Lung (tissue), 12 donors: Measurements from ENCODE around the gene LEFTY1. TPM values are rescaled to one million over a fixed set of nuclear protein-coding genes. Genes with fewer than 3 reads are reported as not detected.

Experiments used
- ATAC-seq: fragments of 200-7000 bp; cut with Tn5 transposase; one replicate; pipeline ENCODE4 v1.9.1; 2020; ENCODE audit warnings: moderate number of reproducible peaks; ENCODE audit not compliant: insufficient read depth, low FRiP score
- DNase-seq, 3 donors: peaks; one replicate each; pipeline ENCODE4 v3.0.0-alpha.2; 2013 to 2017
- H3K27ac ChIP-seq, 2 donors: one replicate each; pipeline ENCODE4 v1.5.1; 2013; ENCODE audit warnings: mild to moderate bottlenecking in 2 of 2, moderate library complexity in 2 of 2, control low read depth in 1 of 2, inconsistent platforms in 1 of 2, low read depth in 1 of 2, low read length in 1 of 2
- H3K27me3 ChIP-seq, 3 donors: one replicate each; pipeline ENCODE4 v1.5.1; 2013; ENCODE audit warnings: low read length in 2 of 3; ENCODE audit not compliant: control insufficient read depth in 3 of 3, insufficient read depth in 3 of 3
- H3K36me3 ChIP-seq, 4 donors: one replicate each; pipeline ENCODE4 v1.5.1; 2013; ENCODE audit warnings: low read length in 4 of 4, mild to moderate bottlenecking in 1 of 4, moderate library complexity in 1 of 4; ENCODE audit not compliant: control insufficient read depth in 4 of 4, insufficient read depth in 4 of 4
- H3K4me1 ChIP-seq, 5 donors: one replicate each; pipeline ENCODE4 v1.5.1; 2013; ENCODE audit warnings: low read length in 5 of 5, mild to moderate bottlenecking in 2 of 5, moderate library complexity in 1 of 5; ENCODE audit not compliant: control insufficient read depth in 5 of 5, insufficient read depth in 5 of 5
- H3K4me3 ChIP-seq: one replicate; pipeline ENCODE4 v1.5.1; 2013; ENCODE audit warnings: mild to moderate bottlenecking, control low read depth, moderate library complexity
- H3K9ac ChIP-seq, 2 donors: one replicate each; pipeline ENCODE4 v1.5.1; 2013; ENCODE audit warnings: low read length in 2 of 2, control low read depth in 1 of 2; ENCODE audit not compliant: insufficient read depth in 1 of 2
- H3K9me3 ChIP-seq, 4 donors: one replicate each; pipeline ENCODE4 v1.5.1; 2013; ENCODE audit warnings: low read length in 3 of 4, mild to moderate bottlenecking in 1 of 4, moderate library complexity in 1 of 4; ENCODE audit not compliant: control insufficient read depth in 4 of 4, insufficient read depth in 3 of 4
- WGBS, 2 donors: extraction: QIAGEN DNeasy Blood & Tissue Kit; methylation state at CpG; one replicate each; pipeline ENCODE4 v1.1.7; 2013; 5-methylcytosine and 5-hydroxymethylcytosine counted together
- polyA plus RNA-seq, 2 donors: library from polyadenylated mRNA; stranded (reverse); fragments of 200-250 nt; gene quantifications; one replicate each; pipeline ENCODE4 v1.2.1, GENCODE V29; 2013
- total RNA-seq, 2 donors: library from RNA; depleted of rRNA in 1 of 2; stranded (reverse); fragments of >200 nt in 1 of 2; gene quantifications; one replicate each; pipeline ENCODE4 v1.2.1, GENCODE V29; 2014 to 2021
- TF ChIP-seq, protein P1 (sequence below): IDR thresholded peaks from 2 replicates; pipeline ENCODE4 v1.5.1; 2012; ENCODE audit warnings: mild to moderate bottlenecking; ENCODE audit errors: control extremely low read depth, extremely low read depth
- donor health status: control.
- donor health status: control.
- donor health status: Bipolar disorder and iron deficiency.
- donor health status: healthy.
- donor health status: DM: yes; HTN: yes; CAD: no.

The LEFTY1 gene
- total and polyA plus RNA-seq, 4 donors = 0.12 to 2.1 (median 0.34) TPM

DNA sequence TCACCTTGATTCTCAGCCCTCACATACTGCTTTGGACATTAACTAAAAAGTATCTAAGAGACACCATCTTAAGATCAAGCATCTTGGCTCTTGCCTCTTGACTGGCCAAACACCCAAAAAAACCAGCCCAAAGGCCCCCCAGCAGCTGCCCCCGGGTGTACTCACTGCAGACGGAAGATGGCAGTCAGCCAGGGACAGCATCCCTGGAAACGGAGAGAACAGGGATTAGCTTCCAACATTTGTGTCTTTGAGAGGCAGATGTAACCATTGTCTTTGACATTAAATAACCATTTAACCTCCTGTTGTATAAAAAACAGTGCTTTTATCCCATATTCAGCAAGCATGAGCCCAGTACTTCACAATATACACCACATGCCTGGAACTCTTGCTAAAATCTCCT lies 18.0 kb downstream of the LEFTY1 start:
- Histone ChIP-seq H3K27me3 (no peaks in the 10 kb centered on the region), H3K36me3 (peaks cover 12 to 56% (median 41%) of the 10 kb centered on the region in 4 donors), H3K4me1 (peaks cover 0 to 18% (median 5%) of the 10 kb centered on the region in 5 donors), H3K27ac (no peak overlapping the region), H3K9me3 (no peaks in the 10 kb centered on the region), H3K4me3 (no peak overlapping the region), H3K9ac (no peak overlapping the region)
- 71 to 98% methylated on average over 3 of the region's 3 CpGs for WGBS, 2 donors
- ATAC-seq (no peak), DNase-seq (no peak)
- TF ChIP-seq, protein P1, sequence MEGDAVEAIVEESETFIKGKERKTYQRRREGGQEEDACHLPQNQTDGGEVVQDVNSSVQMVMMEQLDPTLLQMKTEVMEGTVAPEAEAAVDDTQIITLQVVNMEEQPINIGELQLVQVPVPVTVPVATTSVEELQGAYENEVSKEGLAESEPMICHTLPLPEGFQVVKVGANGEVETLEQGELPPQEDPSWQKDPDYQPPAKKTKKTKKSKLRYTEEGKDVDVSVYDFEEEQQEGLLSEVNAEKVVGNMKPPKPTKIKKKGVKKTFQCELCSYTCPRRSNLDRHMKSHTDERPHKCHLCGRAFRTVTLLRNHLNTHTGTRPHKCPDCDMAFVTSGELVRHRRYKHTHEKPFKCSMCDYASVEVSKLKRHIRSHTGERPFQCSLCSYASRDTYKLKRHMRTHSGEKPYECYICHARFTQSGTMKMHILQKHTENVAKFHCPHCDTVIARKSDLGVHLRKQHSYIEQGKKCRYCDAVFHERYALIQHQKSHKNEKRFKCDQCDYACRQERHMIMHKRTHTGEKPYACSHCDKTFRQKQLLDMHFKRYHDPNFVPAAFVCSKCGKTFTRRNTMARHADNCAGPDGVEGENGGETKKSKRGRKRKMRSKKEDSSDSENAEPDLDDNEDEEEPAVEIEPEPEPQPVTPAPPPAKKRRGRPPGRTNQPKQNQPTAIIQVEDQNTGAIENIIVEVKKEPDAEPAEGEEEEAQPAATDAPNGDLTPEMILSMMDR = no peak

DNA sequence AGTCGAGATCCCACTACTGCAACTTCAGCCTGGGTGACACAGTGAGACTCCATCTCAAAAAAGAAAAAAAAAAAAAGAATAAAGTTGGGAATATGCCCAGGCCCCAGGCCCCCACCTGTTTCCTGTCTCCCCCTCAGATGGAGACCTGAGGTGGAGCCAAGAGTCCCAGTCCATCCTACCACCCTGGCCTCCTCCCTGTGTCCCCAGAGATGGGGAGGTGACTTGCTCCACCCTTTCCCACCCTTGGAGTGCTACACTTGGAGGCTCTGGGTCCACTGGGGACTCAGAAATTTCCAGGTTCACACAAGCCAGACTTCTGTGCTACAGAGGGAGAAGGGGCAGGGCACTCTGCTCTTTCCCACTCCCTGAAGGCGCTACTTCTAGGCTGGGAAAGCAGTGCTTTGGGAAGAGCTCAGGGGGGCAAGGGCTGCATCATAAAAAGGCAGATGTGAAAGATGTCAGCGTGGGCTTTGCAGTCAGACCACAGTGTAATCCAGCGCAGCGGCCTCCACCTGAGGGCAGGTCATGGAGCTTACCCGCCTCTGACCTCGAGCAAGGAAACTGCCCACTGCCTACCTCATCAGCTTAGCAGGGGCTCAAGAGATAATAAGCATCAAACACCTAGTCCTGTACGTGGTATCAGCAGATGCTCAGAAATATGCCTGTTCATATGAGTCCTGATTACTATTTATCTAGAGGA lies 20.2 kb downstream of the LEFTY1 start:
- no peak overlapping the region for H3K27ac ChIP-seq
- ATAC-seq (no peak), DNase-seq (no peak)
- TF ChIP-seq, protein P1 = no peak
- H3K4me1 ChIP-seq = peaks cover 0 to 22% (median 2%) of the 10 kb centered on the region in 5 donors
- H3K9me3 ChIP-seq = no peaks in the 10 kb centered on the region
- WGBS, 2 donors = 93 to 95% methylated on average over 8 of the region's 8 CpGs
- no peak overlapping the region for H3K4me3 ChIP-seq
- no peaks in the 10 kb centered on the region for H3K27me3 ChIP-seq
- H3K9ac ChIP-seq = no peak overlapping the region
- H3K36me3 ChIP-seq = peaks cover 23 to 53% (median 50%) of the 10 kb centered on the region in 4 donors

DNA sequence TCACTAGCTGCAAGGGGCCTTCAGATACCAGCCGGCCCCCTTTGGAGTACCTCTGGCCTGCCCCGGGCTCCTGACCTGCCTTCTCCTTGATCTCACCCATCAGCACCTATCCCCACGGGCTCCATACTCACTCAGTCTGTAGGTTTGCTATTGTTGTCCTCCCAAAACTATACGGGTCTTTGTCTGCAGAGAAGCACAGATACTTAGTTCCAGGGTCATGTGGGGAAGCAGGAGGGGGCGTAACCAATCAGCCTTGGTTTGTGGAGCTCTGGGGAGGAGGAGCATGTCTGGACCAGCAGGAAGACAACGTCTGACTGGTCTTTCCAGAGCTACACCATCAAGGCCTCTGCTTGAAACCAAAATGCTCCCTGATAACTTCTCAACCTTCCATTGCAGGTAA lies 22.0 kb downstream of the LEFTY1 start:
- H3K27ac ChIP-seq = no peak overlapping the region
- TF ChIP-seq, protein P1 = no peak
- DNase-seq = no peak

More for the DNA sequence above, 22.0 kb downstream of the LEFTY1 start:
- Histone ChIP-seq H3K4me1 (peaks cover 0 to 22% (median 2%) of the 10 kb centered on the region in 5 donors), H3K9ac (no peak overlapping the region), H3K4me3 (no peak overlapping the region), H3K36me3 (peaks cover 25 to 55% (median 51%) of the 10 kb centered on the region in 4 donors), H3K27me3 (no peaks in the 10 kb centered on the region), H3K9me3 (no peaks in the 10 kb centered on the region)
- 61 to 73% methylated on average over 6 of the region's 6 CpGs for WGBS, 2 donors
- no peak for ATAC-seq
